DOHH2 (cell line): ENCODE data around the gene KSR1.

Experiments used
- EZH2phosphoT487 ChIP-seq: fragments of 200-600 bp; sonication (generic); IDR thresholded peaks from 2 replicates; pipeline ENCODE4 v1.6.1; 2017; ENCODE audit warnings: borderline replicate concordance, mild to moderate bottlenecking, antibody characterized with exemption, low read length, moderate library complexity, mixed read lengths
- TF ChIP-seq, protein P1 (sequence below): fragments of 200-600 bp; sonication (generic); IDR thresholded peaks from one replicate; pipeline ENCODE4 v1.5.1; 2014; ENCODE audit warnings: antibody characterized with exemption, mild to moderate bottlenecking, low read depth, low read length; ENCODE audit not compliant: poor library complexity, severe bottlenecking

DNA sequence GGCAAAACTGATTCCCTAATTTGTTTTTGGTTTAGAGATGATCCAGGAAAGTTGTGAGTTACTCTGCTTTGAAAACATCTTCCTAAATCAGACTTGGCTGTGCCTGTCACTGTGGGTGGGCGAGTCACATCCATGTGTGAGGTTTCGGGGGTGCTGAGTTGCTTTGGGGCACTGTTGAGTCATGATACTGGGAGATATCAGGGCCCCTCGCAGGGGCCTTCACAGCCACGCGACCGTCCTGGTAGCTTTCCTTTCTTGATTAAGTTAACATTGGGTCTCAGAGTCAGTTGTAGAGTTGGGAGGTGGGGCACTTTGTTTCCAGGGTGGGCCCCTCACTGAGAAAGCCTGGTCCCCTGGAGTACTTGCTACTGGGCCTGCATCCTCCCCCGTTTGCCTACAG is 116.4 kb downstream of the KSR1 start:
- TF ChIP-seq, protein P1, sequence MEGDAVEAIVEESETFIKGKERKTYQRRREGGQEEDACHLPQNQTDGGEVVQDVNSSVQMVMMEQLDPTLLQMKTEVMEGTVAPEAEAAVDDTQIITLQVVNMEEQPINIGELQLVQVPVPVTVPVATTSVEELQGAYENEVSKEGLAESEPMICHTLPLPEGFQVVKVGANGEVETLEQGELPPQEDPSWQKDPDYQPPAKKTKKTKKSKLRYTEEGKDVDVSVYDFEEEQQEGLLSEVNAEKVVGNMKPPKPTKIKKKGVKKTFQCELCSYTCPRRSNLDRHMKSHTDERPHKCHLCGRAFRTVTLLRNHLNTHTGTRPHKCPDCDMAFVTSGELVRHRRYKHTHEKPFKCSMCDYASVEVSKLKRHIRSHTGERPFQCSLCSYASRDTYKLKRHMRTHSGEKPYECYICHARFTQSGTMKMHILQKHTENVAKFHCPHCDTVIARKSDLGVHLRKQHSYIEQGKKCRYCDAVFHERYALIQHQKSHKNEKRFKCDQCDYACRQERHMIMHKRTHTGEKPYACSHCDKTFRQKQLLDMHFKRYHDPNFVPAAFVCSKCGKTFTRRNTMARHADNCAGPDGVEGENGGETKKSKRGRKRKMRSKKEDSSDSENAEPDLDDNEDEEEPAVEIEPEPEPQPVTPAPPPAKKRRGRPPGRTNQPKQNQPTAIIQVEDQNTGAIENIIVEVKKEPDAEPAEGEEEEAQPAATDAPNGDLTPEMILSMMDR = no peak
- TF ChIP-seq EZH2phosphoT487 = no peak
